AG10803 (cell line): ENCODE data around the gene LGALS1.

Experiments
- DNase-seq: peaks from one replicate; pipeline ENCODE4 v3.0.0; 2010; ENCODE audit warnings: low read depth
- H3K4me3 ChIP-seq: 2 replicates; pipeline ENCODE4 v1.5.1; 2011; ENCODE audit warnings: mild to moderate bottlenecking, low read length, control low read depth
- CTCF ChIP-seq: conservative IDR thresholded peaks from 2 replicates; pipeline ENCODE4 v1.5.1; 2011; ENCODE audit warnings: mild to moderate bottlenecking, low read length, control low read depth, inconsistent platforms

LGALS1 gene

GRCh38 chr22:37674951-37675929 is at the start of gene LGALS1:
TSS of gene LGALS1 (plus strand) at chr22:37675636. CDS start at chr22:37675703, 67 bp downstream.
- TF ChIP-seq CTCF: peak; percentile 22; the same call in 1 of the 2 replicates
- peak; percentile 98 for DNase-seq
- H3K4me3 ChIP-seq: peak within 1 kb of the TSS; percentile 99

GRCh38 chr22:37625737-37626136 is 49.7 kb upstream of the LGALS1 start:
- no peak for TF ChIP-seq CTCF
- H3K4me3 ChIP-seq: no peak overlapping the region
- DNase-seq: no peak

GRCh38 chr22:37626144-37626543 is 49.3 kb upstream of the LGALS1 start:
- peak; percentile 57 for DNase-seq
- no peak for TF ChIP-seq CTCF
- no peak overlapping the region for H3K4me3 ChIP-seq

GRCh38 chr22:37626556-37627075 is 48.8 kb upstream of the LGALS1 start:
- no peak overlapping the region for H3K4me3 ChIP-seq
- no peak for TF ChIP-seq CTCF
- no peak for DNase-seq

- TF ChIP-seq CTCF: no peak
- no peak overlapping the region for H3K4me3 ChIP-seq
- DNase-seq: no peak
Observed at GRCh38 chr22:37627121-37627520, 48.3 kb upstream of the LGALS1 start.

GRCh38 chr22:37627545-37627944 is 47.9 kb upstream of the LGALS1 start:
- no peak for DNase-seq

More at GRCh38 chr22:37627545-37627944, 47.9 kb upstream of the LGALS1 start:
- no peak overlapping the region for H3K4me3 ChIP-seq
- no peak for TF ChIP-seq CTCF
